Measurements from ENCODE around the gene REC114.

The REC114 gene

GRCh38 chr15:73604477-73604876 is 161.5 kb downstream of the REC114 start:
- no peak for DNase-seq (ENCODE audit: low read depth in 2 of 2)

GRCh38 chr15:73605759-73606436 is 162.9 kb downstream of the REC114 start:
- no peak for DNase-seq (ENCODE audit: low read depth in 2 of 2)

DNA sequence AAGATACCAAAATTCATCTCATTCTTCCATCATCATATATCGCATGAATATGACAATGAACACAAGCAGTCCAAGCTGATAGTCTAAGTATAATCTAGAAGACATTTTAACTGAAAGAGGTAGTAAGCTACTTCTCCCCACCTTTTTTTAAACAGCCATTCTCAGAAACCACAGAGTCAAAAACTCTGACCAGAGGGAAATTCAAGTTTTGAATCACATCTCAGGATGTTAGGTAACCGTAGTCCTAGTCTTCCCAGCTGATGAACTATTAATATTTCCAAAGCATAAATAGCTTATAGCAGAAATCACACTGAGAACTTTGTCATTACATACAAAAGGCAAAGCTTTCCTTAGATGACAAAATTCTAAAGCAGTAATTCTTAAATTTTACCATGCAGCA is 164.4 kb downstream of the REC114 start:
- no peak for DNase-seq (ENCODE audit: low read depth in 2 of 2)

- no peak for DNase-seq (ENCODE audit: low read depth in 2 of 2)
Observed at GRCh38 chr15:73607843-73608242, 164.9 kb downstream of the REC114 start.

DNA sequence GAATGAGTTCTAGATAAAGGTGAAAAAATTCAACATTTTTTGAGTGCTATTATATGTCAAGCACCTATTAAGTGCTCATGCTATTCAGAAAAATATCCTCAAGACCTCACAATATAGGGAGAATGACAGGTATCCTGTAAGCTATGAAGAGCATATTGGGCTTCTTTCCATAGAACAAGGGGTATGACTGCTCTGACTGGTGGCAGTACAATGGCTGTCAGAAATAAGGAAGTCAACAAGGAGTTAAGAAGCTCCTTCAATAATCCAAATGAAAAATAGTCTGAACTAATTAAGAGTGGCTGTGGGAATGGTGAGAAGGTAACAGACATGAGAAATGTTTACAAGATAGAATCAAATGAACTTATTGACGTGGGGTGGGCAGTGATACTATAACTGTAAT is 165.5 kb downstream of the REC114 start:
- no peak for DNase-seq (ENCODE audit: low read depth in 2 of 2)

GRCh38 chr15:73608941-73609340 is 166.0 kb downstream of the REC114 start:
- DNase-seq (ENCODE audit: low read depth in 2 of 2) = no peak
